AG04450 (cell line): ENCODE measurements around the gene NAA20. TPM values are rescaled to one million over a fixed set of nuclear protein-coding genes. Genes with fewer than 3 reads are reported as not detected.

ENCODE experiments used
- CTCF ChIA-PET: fragments of 300-600, 350-600 bp; formaldehyde crosslinking; extraction: SDS; loops from one replicate; lab custom pipeline; 2022; ENCODE audit warnings: antibody characterized with exemption, inconsistent platforms; lab: Charles Lee
- POLR2A ChIA-PET: fragments of 350-600 bp; formaldehyde crosslinking; extraction: SDS; loops from one replicate; lab custom pipeline; 2021; ENCODE audit warnings: antibody characterized with exemption, inconsistent platforms; lab: Yijun Ruan, JAX
- DNase-seq: peaks from one replicate; pipeline ENCODE4 v3.0.0-alpha.2; 2011; ENCODE audit warnings: low read depth, low spot score
- H3K27ac ChIP-seq: one replicate; pipeline ENCODE4 v1.5.1; 2012; ENCODE audit warnings: low read depth, low read length, control low read depth
- H3K27me3 ChIP-seq: one replicate; pipeline ENCODE4 v1.6.0; 2012; ENCODE audit warnings: low read length; ENCODE audit not compliant: control insufficient read depth, insufficient read depth
- H3K4me3 ChIP-seq: 2 replicates; pipeline ENCODE4 v1.5.1; 2011; ENCODE audit warnings: mild to moderate bottlenecking, low read depth, low read length, control low read depth
- H3K9me3 ChIP-seq: 2 replicates; pipeline ENCODE4 v1.5.1; 2012; ENCODE audit warnings: low read length; ENCODE audit not compliant: control insufficient read depth, insufficient read depth
- CTCF ChIP-seq: IDR thresholded peaks from 2 replicates; pipeline ENCODE4 v1.5.1; 2011; ENCODE audit warnings: low read depth, low read length, control low read depth, inconsistent platforms
- polyA plus RNA-seq: library from polyadenylated mRNA; depleted of rRNA; stranded (reverse); fragments of >200 nt; gene quantifications from 2 replicates; pipeline ENCODE4 v1.2.3, GENCODE V29; 2011

Gene NAA20
- polyA plus RNA-seq, 1 experiment: 85.1 TPM

DNA sequence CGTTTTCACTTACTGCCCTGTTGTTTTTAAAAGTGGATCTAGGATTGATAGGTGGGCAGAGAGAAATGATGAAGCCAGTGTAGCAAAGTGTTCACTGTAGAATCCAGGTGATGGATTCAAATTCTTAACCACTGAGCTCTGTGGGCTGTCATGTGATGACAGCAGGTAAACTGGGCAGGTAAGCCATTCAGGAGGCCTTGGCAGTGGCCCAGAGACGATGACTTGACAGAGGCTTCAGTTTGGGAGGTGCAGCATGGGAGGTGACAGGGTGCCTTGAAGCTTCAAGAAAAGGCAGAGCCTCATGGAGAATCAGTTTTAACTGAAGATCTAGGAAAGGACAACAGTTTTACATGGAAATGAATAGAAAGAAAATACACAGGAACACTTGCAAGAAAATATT, 2.0 kb downstream of the NAA20 start:
- POLR2A ChIA-PET: no interaction called here
- Histone ChIP-seq H3K27ac (no peak overlapping the region), H3K4me3 (no peak overlapping the region), H3K27me3 (no peaks in the 10 kb centered on the region), H3K9me3 (no peaks in the 10 kb centered on the region; the same call in 1 of the 2 replicates)
- TF ChIP-seq CTCF: no peak
- DNase-seq: no peak
- CTCF ChIA-PET: no interaction called here

DNA sequence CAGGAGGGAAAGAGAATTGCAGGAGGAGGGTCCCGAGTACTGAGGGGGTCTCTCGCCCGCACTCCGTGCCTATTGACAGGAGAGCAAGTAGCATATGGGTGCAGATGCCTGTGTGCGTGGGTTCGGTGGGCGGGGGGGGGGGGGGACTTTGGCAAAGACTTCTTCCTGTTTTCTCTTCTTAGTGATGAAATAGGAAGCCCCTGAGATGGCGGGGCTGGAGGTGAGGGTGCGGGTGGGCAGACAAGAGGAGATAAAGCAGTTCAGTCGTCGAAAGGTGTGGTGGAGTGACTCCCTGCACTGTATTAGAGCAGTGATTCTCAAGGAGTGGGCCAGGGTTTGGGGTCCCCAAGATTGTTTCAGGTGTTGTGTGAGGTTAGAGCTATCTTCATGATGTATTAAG, 3.7 kb downstream of the NAA20 start:
- ChIA-PET CTCF (no interaction called here), POLR2A (interaction anchor here (0.6 to 0.8 kb wide), 3 partner anchors 18 to 423 kb away, joined by 3 read pairs; no protein-coding TSS in a partner anchor)
- no peak for DNase-seq
- no peak overlapping the region for H3K4me3 ChIP-seq
- no peak for TF ChIP-seq CTCF
- no peaks in the 10 kb centered on the region; the same call in 1 of the 2 replicates for H3K9me3 ChIP-seq
- no peak overlapping the region for H3K27ac ChIP-seq
- H3K27me3 ChIP-seq: no peaks in the 10 kb centered on the region

- TF ChIP-seq CTCF: no peak
- ChIA-PET POLR2A (interaction anchor here (0.6 kb wide), 1 partner anchor 19 kb away, joined by 3 read pairs; no protein-coding TSS in a partner anchor), CTCF (no interaction called here)
- no peak for DNase-seq
- no peak overlapping the region for H3K4me3 ChIP-seq
- H3K9me3 ChIP-seq: no peaks in the 10 kb centered on the region; the same call in 1 of the 2 replicates
- no peak overlapping the region for H3K27ac ChIP-seq
- no peaks in the 10 kb centered on the region for H3K27me3 ChIP-seq
These were observed 4.7 kb downstream of the NAA20 start for GRCh38 chr20:20021835-20022234.

DNA sequence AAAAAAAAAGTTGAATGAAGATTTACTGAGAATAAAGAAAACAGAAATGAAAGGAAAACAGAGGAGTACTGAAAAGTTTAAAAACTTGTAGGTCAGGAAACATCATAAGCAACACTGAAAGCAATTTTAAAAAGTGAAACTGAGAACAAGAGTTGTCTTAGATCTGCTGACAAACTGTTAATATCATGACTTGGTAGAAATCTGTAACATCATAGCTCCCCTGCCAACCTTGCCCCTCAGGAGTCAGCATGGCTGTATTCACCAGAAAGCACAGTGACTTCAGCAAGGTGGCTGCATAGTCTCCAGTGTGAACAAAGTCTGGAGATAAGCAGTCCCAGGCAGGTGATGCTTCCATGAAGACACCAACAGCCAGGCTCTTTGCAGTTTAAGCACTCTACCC, 5.3 kb downstream of the NAA20 start:
- DNase-seq: no peak
- Histone ChIP-seq H3K9me3 (no peaks in the 10 kb centered on the region; the same call in 1 of the 2 replicates), H3K27ac (no peak overlapping the region), H3K4me3 (no peak overlapping the region), H3K27me3 (no peaks in the 10 kb centered on the region)
- POLR2A ChIA-PET: no interaction called here
- CTCF ChIA-PET: no interaction called here
- TF ChIP-seq CTCF: no peak

GRCh38 chr20:20023395-20023794, 6.2 kb downstream of the NAA20 start:
- ChIA-PET CTCF (interaction anchor here (1.0 kb wide), 1 partner anchor 330 kb away, joined by 5 read pairs; no protein-coding TSS in a partner anchor), POLR2A (no interaction called here)
- TF ChIP-seq CTCF: no peak
- no peaks in the 10 kb centered on the region for H3K27me3 ChIP-seq
- no peak overlapping the region for H3K27ac ChIP-seq
- DNase-seq: no peak
- no peaks in the 10 kb centered on the region for H3K9me3 ChIP-seq
- H3K4me3 ChIP-seq: no peak overlapping the region
